ENCODE results near the gene CD99. TPM values are rescaled to one million over a fixed set of nuclear protein-coding genes. Genes with fewer than 3 reads are reported as not detected.

Gene CD99
- total and polyA plus RNA-seq, 9 of the 15 experiments (the other 6 are each of a cell fraction or from before 2014, with no cell fraction given): 5.0 to 55.3 (median 34.5) TPM

DNA sequence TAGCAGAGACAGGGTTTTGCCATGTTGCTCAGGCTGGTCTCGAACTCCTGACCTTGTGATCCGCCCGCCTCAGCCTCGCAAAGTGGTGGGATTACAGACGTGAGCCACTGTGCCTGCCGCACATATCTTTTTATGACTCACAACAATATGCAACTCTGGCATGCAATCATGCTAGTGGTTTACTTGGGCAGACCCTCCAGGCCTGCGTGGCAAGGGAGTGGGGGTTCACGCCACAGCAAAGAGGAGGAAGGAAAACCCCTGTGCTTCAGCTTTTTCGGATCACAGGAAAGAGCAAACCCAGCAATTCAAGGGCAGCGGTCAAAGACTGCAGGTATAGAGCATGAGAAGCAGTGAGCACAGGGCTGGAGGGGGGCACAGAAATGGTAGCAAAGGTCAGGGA, 48.3 kb upstream of the CD99 start (continued):
- TF ChIP-seq, protein P1, sequence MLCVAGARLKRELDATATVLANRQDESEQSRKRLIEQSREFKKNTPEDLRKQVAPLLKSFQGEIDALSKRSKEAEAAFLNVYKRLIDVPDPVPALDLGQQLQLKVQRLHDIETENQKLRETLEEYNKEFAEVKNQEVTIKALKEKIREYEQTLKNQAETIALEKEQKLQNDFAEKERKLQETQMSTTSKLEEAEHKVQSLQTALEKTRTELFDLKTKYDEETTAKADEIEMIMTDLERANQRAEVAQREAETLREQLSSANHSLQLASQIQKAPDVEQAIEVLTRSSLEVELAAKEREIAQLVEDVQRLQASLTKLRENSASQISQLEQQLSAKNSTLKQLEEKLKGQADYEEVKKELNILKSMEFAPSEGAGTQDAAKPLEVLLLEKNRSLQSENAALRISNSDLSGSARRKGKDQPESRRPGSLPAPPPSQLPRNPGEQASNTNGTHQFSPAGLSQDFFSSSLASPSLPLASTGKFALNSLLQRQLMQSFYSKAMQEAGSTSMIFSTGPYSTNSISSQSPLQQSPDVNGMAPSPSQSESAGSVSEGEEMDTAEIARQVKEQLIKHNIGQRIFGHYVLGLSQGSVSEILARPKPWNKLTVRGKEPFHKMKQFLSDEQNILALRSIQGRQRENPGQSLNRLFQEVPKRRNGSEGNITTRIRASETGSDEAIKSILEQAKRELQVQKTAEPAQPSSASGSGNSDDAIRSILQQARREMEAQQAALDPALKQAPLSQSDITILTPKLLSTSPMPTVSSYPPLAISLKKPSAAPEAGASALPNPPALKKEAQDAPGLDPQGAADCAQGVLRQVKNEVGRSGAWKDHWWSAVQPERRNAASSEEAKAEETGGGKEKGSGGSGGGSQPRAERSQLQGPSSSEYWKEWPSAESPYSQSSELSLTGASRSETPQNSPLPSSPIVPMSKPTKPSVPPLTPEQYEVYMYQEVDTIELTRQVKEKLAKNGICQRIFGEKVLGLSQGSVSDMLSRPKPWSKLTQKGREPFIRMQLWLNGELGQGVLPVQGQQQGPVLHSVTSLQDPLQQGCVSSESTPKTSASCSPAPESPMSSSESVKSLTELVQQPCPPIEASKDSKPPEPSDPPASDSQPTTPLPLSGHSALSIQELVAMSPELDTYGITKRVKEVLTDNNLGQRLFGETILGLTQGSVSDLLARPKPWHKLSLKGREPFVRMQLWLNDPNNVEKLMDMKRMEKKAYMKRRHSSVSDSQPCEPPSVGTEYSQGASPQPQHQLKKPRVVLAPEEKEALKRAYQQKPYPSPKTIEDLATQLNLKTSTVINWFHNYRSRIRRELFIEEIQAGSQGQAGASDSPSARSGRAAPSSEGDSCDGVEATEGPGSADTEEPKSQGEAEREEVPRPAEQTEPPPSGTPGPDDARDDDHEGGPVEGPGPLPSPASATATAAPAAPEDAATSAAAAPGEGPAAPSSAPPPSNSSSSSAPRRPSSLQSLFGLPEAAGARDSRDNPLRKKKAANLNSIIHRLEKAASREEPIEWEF (CRISPR knock-in tag; IDR thresholded peaks at IDR 0.05): no peak

DNA sequence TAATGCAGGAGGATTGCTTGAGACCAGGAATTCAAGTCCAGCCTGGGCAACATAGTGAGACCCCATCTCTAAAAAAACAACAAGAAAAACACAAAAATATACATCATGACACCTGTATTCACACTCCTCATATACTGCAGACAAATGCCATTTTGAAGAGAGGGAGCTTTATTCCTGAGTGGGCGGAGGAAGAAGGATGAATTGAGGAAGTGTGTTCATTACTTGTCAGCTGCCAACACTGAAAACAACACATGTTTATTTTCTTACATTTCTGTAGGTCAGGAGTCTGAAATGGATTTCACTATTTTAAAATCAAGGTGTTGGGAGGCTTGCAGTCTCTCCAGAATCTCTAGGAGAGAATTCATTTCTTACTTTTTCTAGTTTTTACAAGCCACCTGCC, 47.2 kb upstream of the CD99 start:
- intact Hi-C loops (cut with micrococcal nuclease) (loop anchor here (1.0 kb wide), 1 partner anchor 168 kb away; no protein-coding TSS in a partner anchor), in situ Hi-C loops (cut with MboI) (no loop called here)
- Histone ChIP-seq H2AFZ (ENCODE audit: low read depth, low read length) (no peak overlapping the region), H3K4me3 (no peak overlapping the region), H3K36me3 (ENCODE audit: control insufficient read depth, insufficient read depth, low read length) (0 out of 3 replicates have a peak, but pooled peaks cover 3% of the 10 kb centered on the region), H4K20me1 (replicated peaks; ENCODE audit: control insufficient read depth, insufficient read depth, low read length) (no peaks in the 10 kb centered on the region), H3K27ac (ENCODE audit: extremely low read depth, low read depth, low read length) (no peak overlapping the region), H3K9ac (ENCODE audit: insufficient read depth in 1 of 2, low read depth in 2 of 2, low read length in 2 of 2) (no peak overlapping the region), H3K9me1 (ENCODE audit: control insufficient read depth, insufficient read depth, low read length) (no peaks in the 10 kb centered on the region), H3K27me3 (ENCODE audit: control insufficient read depth in 2 of 2, insufficient read depth in 2 of 2, low read length in 2 of 2) (no peaks in the 10 kb centered on the region), H3K4me2 (ENCODE audit: insufficient read depth, low read length) (no peak overlapping the region), H3K79me2 (ENCODE audit: control insufficient read depth, insufficient read depth, low read length) (no peaks in the 10 kb centered on the region), H3K9me3 (replicated peaks; ENCODE audit: control insufficient read depth, insufficient read depth, low read depth, low read length) (no peaks in the 10 kb centered on the region), H3K4me1 (replicated peaks in 1 of 2; ENCODE audit: control insufficient read depth in 2 of 2, insufficient read depth in 2 of 2, low read length in 2 of 2) (no peaks in the 10 kb centered on the region)
- ChIA-PET POLR2A (no interaction called here), CTCF (ENCODE audit: low intra/inter-chr PET ratio) (no interaction called here)
- ATAC-seq: no peak
- no peak for DNase-seq (ENCODE audit: extremely low read depth in 1 of 4, low spot score in 3 of 4)
- no TSS peak for BruUV-seq (replicated peaks)
- no peak for FAIRE-seq
- TF ChIP-seq SMARCB1 (IDR thresholded peaks at IDR 0.05; ENCODE audit: insufficient read length, low read depth) (no peak), ZNF121 (CRISPR knock-in tag; conservative IDR thresholded peaks at IDR 0.05) (peak; percentile 29; the same call in 1 of the 2 replicates)
- 88% methylated on average over 1 of the region's 1 CpG for whole genome bisulfite sequencing (ENCODE audit: insufficient coverage, low coverage, missing lambda C conversion rate)
